K562 (cell line): Measurements from ENCODE around the gene TMPRSS11E. TPM values are rescaled to one million over a fixed set of nuclear protein-coding genes. Genes with fewer than 3 reads are reported as not detected.

Experiments
- ATAC-seq: fragments of 200-7000 bp; cut with Tn5 transposase; 3 replicates; pipeline ENCODE4 v1.9.1; 2020; ENCODE audit warnings: moderate library complexity
- BruUV-seq: library from RNA; stranded (reverse); fragments of 400-500 nt; replicated peaks from 2 replicates; lab custom pipeline; 2021; lab: Mats Ljungman, UMichigan
- CTCF ChIA-PET: fragments of 300-600 bp; formaldehyde crosslinking; extraction: SDS; loops from one replicate; lab custom pipeline; 2021; ENCODE audit warnings: low intra/inter-chr PET ratio; lab: Yijun Ruan, JAX
- POLR2A ChIA-PET: fragments of 300-600, 350-650 bp; sonication (Branson Sonifier 250); formaldehyde crosslinking; extraction: SDS; loops from one replicate; lab custom pipeline; 2021; ENCODE audit warnings: antibody characterized with exemption, inconsistent platforms; lab: Yijun Ruan, JAX
- DNase-seq, 4 experiments: peaks; one replicate each; pipeline versions ENCODE4 v3.0.0 to v3.0.0-alpha.2; 2011 to 2018; ENCODE audit warnings: low spot score in 3 of 4, mixed read lengths in 3 of 4; ENCODE audit errors: extremely low read depth in 1 of 4
- FAIRE-seq: peaks from 2 replicates; lab custom pipeline; 2011; peaks lifted over from hg19 to GRCh38; lab: Jason Lieb, UNC
- H2AFZ ChIP-seq: 2 replicates; pipeline ENCODE4 v1.6.0; 2011; ENCODE audit warnings: low read depth, low read length, control low read depth, inconsistent platforms
- H3K27ac ChIP-seq: fragments of 200-600 bp; 3 replicates; pipeline ENCODE4 v1.8.0; 2011; ENCODE audit warnings: low read depth, mild to moderate bottlenecking, control low read depth, inconsistent platforms, low read length, moderate library complexity, mixed read lengths; ENCODE audit errors: extremely low read depth
- H3K27me3 ChIP-seq, 2 experiments: fragments of 300-600 bp in 1 of 2; 2 replicates in 1 of 2; 3 replicates in 1 of 2; pipeline versions ENCODE4 v1.6.0 to v1.8.0; 2011; ENCODE audit warnings: inconsistent platforms in 2 of 2, low read length in 2 of 2, mild to moderate bottlenecking in 1 of 2, mixed read lengths in 1 of 2, moderate library complexity in 1 of 2; ENCODE audit not compliant: control insufficient read depth in 2 of 2, insufficient read depth in 2 of 2
- H3K36me3 ChIP-seq: fragments of 300-600 bp; 3 replicates; pipeline ENCODE4 v1.8.0; 2011; ENCODE audit warnings: mild to moderate bottlenecking, low read length, inconsistent platforms; ENCODE audit not compliant: control insufficient read depth, insufficient read depth
- H3K4me1 ChIP-seq, 2 experiments: fragments of 200-600 bp in 1 of 2; replicated peaks in 1 of 2; 2 replicates in 1 of 2; 3 replicates in 1 of 2; pipeline versions ENCODE4 v1.5.1 to v1.8.0; 2011; ENCODE audit warnings: inconsistent platforms in 2 of 2, low read length in 2 of 2, mild to moderate bottlenecking in 1 of 2, mixed read lengths in 1 of 2, moderate library complexity in 1 of 2; ENCODE audit not compliant: control insufficient read depth in 2 of 2, insufficient read depth in 2 of 2
- H3K4me2 ChIP-seq: 2 replicates; pipeline ENCODE4 v1.6.1; 2011; ENCODE audit warnings: low read length, control low read depth, inconsistent platforms, mixed read lengths; ENCODE audit not compliant: insufficient read depth
- H3K4me3 ChIP-seq: fragments of 200-600 bp; sonication (generic), shearing (Covaris generic); 2 replicates; pipeline ENCODE4 v1.5.1; 2016; ENCODE audit warnings: control low read depth, inconsistent platforms
- H3K79me2 ChIP-seq: fragments of 200-600 bp; 3 replicates; pipeline ENCODE4 v1.8.0; 2011; ENCODE audit warnings: low read length, inconsistent platforms; ENCODE audit not compliant: control insufficient read depth, insufficient read depth
- H3K9ac ChIP-seq, 2 experiments: 2 replicates each; pipeline versions ENCODE4 v1.6.0 to v1.6.1; 2011; ENCODE audit warnings: low read depth in 2 of 2, low read length in 2 of 2, control low read depth in 1 of 2, inconsistent platforms in 1 of 2, mild to moderate bottlenecking in 1 of 2, mixed read lengths in 1 of 2; ENCODE audit not compliant: insufficient read depth in 1 of 2
- H3K9me1 ChIP-seq: one replicate; pipeline ENCODE4 v1.6.0; 2011; ENCODE audit warnings: inconsistent platforms, mild to moderate bottlenecking, low read length, moderate library complexity; ENCODE audit not compliant: control insufficient read depth, insufficient read depth
- H3K9me3 ChIP-seq: replicated peaks from 2 replicates; pipeline ENCODE4 v1.5.1; 2011; ENCODE audit warnings: low read depth, low read length, inconsistent platforms; ENCODE audit not compliant: control insufficient read depth, insufficient read depth
- H4K20me1 ChIP-seq: replicated peaks from 2 replicates; pipeline ENCODE4 v1.6.1; 2011; ENCODE audit warnings: low read length, inconsistent platforms, mixed read lengths; ENCODE audit not compliant: control insufficient read depth, insufficient read depth
- ADNP ChIP-seq: fragments of 200-800 bp; sonication (Bioruptor generic); IDR thresholded peaks from 2 replicates; pipeline ENCODE4 v1.6.1; 2016; ENCODE audit warnings: missing genetic modification characterization, missing compliant biosample characterization
- CSDE1 ChIP-seq, 2 experiments: fragments of 450-650 bp; IDR thresholded peaks; 2 replicates each; pipeline ENCODE4 v1.6.1; 2016; ENCODE audit warnings: mild to moderate bottlenecking in 1 of 2
- CTBP1 ChIP-seq: fragments of 450-650 bp; IDR thresholded peaks from 2 replicates; pipeline ENCODE4 v1.6.1; 2016; ENCODE audit warnings: borderline replicate concordance
- ETS2 ChIP-seq: IDR thresholded peaks from 2 replicates; pipeline ENCODE4 v1.6.1; 2016; ENCODE audit warnings: borderline replicate concordance, missing genetic modification characterization, mild to moderate bottlenecking, moderate library complexity, missing compliant biosample characterization; ENCODE audit not compliant: poor library complexity, severe bottlenecking
- HOXB6 ChIP-seq: fragments of 250-450 bp; sonication (Bioruptor Pico); IDR thresholded peaks from 2 replicates; pipeline ENCODE4 v1.5.1; 2022; ENCODE audit warnings: mild to moderate bottlenecking, borderline replicate concordance
- RBBP5 ChIP-seq: fragments of 200-600 bp; sonication (generic); IDR thresholded peaks from 2 replicates; pipeline ENCODE4 v1.6.1; 2012; ENCODE audit warnings: borderline replicate concordance, mild to moderate bottlenecking, low read length, control low read depth, inconsistent platforms; ENCODE audit not compliant: insufficient read depth, poor library complexity, severe bottlenecking
- ZNF12 ChIP-seq: sonication (generic); formaldehyde crosslinking; IDR thresholded peaks from 2 replicates; pipeline ENCODE4 v1.4.0; 2020; ENCODE audit warnings: mild to moderate bottlenecking, missing genetic modification reagents
- ZNF146 ChIP-seq: IDR thresholded peaks from one replicate; pipeline ENCODE4 v1.6.1; 2018; ENCODE audit warnings: missing compliant biosample characterization; ENCODE audit not compliant: unreplicated experiment
- ZNF384 ChIP-seq: IDR thresholded peaks from 2 replicates; pipeline ENCODE4 v1.6.1; 2012; ENCODE audit warnings: low read depth, low read length, improper control_type of control experiment
- ZNF445 ChIP-seq: fragments of 250-450 bp; sonication (Bioruptor Pico); IDR thresholded peaks from 2 replicates; pipeline ENCODE4 v1.4.0; 2020; ENCODE audit warnings: low read depth, mild to moderate bottlenecking, moderate library complexity
- WGBS: fragments of 100-300 bp; shearing (Covaris generic); methylation state at CpG from one replicate; pipeline ENCODE4 v1.1.6; 2016; ENCODE audit warnings: low coverage, mixed read lengths; ENCODE audit not compliant: insufficient coverage; ENCODE audit errors: missing lambda C conversion rate; 5-methylcytosine and 5-hydroxymethylcytosine counted together
- in situ Hi-C: fragments of 300-500 bp; cut with MboI; formaldehyde crosslinking; loops from 4 replicates; pipeline ENCODE4 v1.15.0; 2018; ENCODE audit warnings: inconsistent platforms, mixed read lengths
- intact Hi-C: fragments of 100-400 bp; cut with micrococcal nuclease; formaldehyde crosslinking; loops from 2 replicates; pipeline ENCODE4 v1.14.2; 2022
- polyA plus RNA-seq, 8 experiments: library from polyadenylated mRNA; depleted of rRNA in 4 of 8; stranded (reverse) in 5 of 8; unstranded in 3 of 8; fragments of >200 nt; fragmentation: Nextera tagmentation in 2 of 8; fragmentation: Illumina TruSeq in 1 of 8; extraction: Ambion mirVana in 2 of 8; extraction: Trizol in 1 of 8; gene quantifications; 2 replicates each; pipeline versions ENCODE4 v1.2.1 to v1.2.3, GENCODE V29; 2011 to 2014; ENCODE audit warnings: inconsistent platforms in 1 of 8, missing spikeins in 1 of 8
- total RNA-seq, 7 experiments: library from RNA; depleted of rRNA in 6 of 7; stranded (reverse); fragments of >200 nt in 6 of 7; fragmentation: Illumina TruSeq in 2 of 7; extraction: Trizol in 2 of 7; gene quantifications; 2 replicates each; pipeline versions ENCODE4 v1.2.1 to v1.2.3, GENCODE V29; 2011 to 2021; ENCODE audit warnings: low replicate concordance in 1 of 7
- TF ChIP-seq, protein P1 (sequence below): fragments of 200-400 bp; formaldehyde crosslinking; IDR thresholded peaks from 2 replicates; pipeline ENCODE4 v1.6.1; 2017; ENCODE audit warnings: mild to moderate bottlenecking, low read depth, low read length, moderate library complexity
- TF ChIP-seq, protein P2 (sequence below): fragments of 450-650 bp; IDR thresholded peaks from 2 replicates; pipeline ENCODE4 v1.6.1; 2017; ENCODE audit warnings: mild to moderate bottlenecking, moderate library complexity

TMPRSS11E gene
- total and polyA plus RNA-seq, 9 of the 15 experiments (the other 6 are each of a cell fraction or from before 2014, with no cell fraction given) = not detected

DNA sequence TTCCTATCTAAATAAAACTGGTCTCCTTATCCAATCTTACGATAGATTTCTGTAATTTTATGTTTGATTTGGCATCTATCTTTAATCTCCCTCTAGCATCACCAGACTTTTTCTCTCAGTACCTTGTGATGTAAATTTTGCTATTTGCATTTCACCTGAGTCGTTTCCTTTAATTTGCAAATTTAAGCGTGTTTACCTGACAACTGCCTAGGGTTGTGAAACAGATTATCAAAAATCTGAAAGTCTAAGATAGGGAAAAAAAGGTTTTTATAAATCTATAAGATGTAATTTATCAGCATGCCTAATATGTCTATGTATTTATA lies 39.4 kb upstream of the TMPRSS11E start:
- H3K9me1 ChIP-seq = no peaks in the 10 kb centered on the region
- intact Hi-C loops (no loop called here), in situ Hi-C loops (no loop called here)
- no peak overlapping the region for H3K4me3 ChIP-seq
- H3K4me2 ChIP-seq = no peak overlapping the region
- no peak overlapping the region for H2AFZ ChIP-seq
- no peaks in the 10 kb centered on the region for H3K27me3 ChIP-seq
- DNase-seq (no peak), ATAC-seq (no peak), FAIRE-seq (no peak)
- no peak overlapping the region for H3K27ac ChIP-seq
- H3K9ac ChIP-seq = no peak overlapping the region
- H3K9me3 ChIP-seq = no peaks in the 10 kb centered on the region
- no TSS peak for BruUV-seq
- no peaks in the 10 kb centered on the region for H3K36me3 ChIP-seq
- TF ChIP-seq RBBP5 (no peak), CSDE1 (IDR thresholded peaks at IDR 0.05) (no peak), ADNP (tag) (no peak), ZNF384 (no peak), ZNF12 (no peak), CTBP1 (no peak), ZNF445 (CRISPR knock-in tag) (no peak), ETS2 (tag) (no peak), ZNF146 (no peak), HOXB6 (no peak)
- TF ChIP-seq, protein P1, sequence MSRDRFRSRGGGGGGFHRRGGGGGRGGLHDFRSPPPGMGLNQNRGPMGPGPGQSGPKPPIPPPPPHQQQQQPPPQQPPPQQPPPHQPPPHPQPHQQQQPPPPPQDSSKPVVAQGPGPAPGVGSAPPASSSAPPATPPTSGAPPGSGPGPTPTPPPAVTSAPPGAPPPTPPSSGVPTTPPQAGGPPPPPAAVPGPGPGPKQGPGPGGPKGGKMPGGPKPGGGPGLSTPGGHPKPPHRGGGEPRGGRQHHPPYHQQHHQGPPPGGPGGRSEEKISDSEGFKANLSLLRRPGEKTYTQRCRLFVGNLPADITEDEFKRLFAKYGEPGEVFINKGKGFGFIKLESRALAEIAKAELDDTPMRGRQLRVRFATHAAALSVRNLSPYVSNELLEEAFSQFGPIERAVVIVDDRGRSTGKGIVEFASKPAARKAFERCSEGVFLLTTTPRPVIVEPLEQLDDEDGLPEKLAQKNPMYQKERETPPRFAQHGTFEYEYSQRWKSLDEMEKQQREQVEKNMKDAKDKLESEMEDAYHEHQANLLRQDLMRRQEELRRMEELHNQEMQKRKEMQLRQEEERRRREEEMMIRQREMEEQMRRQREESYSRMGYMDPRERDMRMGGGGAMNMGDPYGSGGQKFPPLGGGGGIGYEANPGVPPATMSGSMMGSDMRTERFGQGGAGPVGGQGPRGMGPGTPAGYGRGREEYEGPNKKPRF = no peak
- TF ChIP-seq, protein P2, sequence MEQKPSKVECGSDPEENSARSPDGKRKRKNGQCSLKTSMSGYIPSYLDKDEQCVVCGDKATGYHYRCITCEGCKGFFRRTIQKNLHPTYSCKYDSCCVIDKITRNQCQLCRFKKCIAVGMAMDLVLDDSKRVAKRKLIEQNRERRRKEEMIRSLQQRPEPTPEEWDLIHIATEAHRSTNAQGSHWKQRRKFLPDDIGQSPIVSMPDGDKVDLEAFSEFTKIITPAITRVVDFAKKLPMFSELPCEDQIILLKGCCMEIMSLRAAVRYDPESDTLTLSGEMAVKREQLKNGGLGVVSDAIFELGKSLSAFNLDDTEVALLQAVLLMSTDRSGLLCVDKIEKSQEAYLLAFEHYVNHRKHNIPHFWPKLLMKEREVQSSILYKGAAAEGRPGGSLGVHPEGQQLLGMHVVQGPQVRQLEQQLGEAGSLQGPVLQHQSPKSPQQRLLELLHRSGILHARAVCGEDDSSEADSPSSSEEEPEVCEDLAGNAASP = no peak
- CTCF ChIA-PET = no interaction called here
- 18% methylated on average over 3 of the region's 3 CpGs for WGBS
- H3K79me2 ChIP-seq = no peaks in the 10 kb centered on the region
- no peaks in the 10 kb centered on the region; a peak in 1 of 5 replicates for H3K4me1 ChIP-seq
- no peaks in the 10 kb centered on the region for H4K20me1 ChIP-seq
- POLR2A ChIA-PET = no interaction called here
